Right hindlimb (tissue), 1 donor: ENCODE results near the gene NEK4.
A peak's percentile ranks its signal among the peaks of the same experiment; 100 is the strongest.

Experiments
- DNase-seq: peaks from one replicate; pipeline ENCODE4 v3.0.0-alpha.2; 2018

The NEK4 gene

GRCh38 chr3:52792961-52793695 is 22.4 kb upstream of the NEK4 start:
- no peak for DNase-seq

GRCh38 chr3:52792413-52792812 is 21.7 kb upstream of the NEK4 start:
- no peak for DNase-seq

GRCh38 chr3:52791928-52792327 is 21.2 kb upstream of the NEK4 start:
- no peak for DNase-seq

GRCh38 chr3:52791366-52791765 is 20.6 kb upstream of the NEK4 start:
- no peak for DNase-seq

- DNase-seq = no peak
Measured at GRCh38 chr3:52790741-52791140, 20.0 kb upstream of the NEK4 start.

- no peak for DNase-seq
Measured at GRCh38 chr3:52790337-52790736, 19.6 kb upstream of the NEK4 start.

GRCh38 chr3:52789746-52790040 is 19.0 kb upstream of the NEK4 start:
- DNase-seq = no peak

- no peak for DNase-seq
Measured at GRCh38 chr3:52788890-52789745, 18.4 kb upstream of the NEK4 start.

GRCh38 chr3:52787672-52788625 is 17.2 kb upstream of the NEK4 start:
- peak; percentile 12 for DNase-seq

GRCh38 chr3:52787246-52787645 is 16.5 kb upstream of the NEK4 start:
- no peak for DNase-seq

GRCh38 chr3:52786330-52787215 is 15.8 kb upstream of the NEK4 start:
- DNase-seq = peak; percentile 9

- DNase-seq = no peak
Measured at GRCh38 chr3:52784931-52785590, 14.3 kb upstream of the NEK4 start.

- no peak for DNase-seq
Measured at GRCh38 chr3:52784021-52784621, 13.4 kb upstream of the NEK4 start.

- DNase-seq = no peak
Measured at GRCh38 chr3:52783211-52783555, 12.4 kb upstream of the NEK4 start.

- DNase-seq = peak; percentile 11
Measured at GRCh38 chr3:52782412-52783210, 11.9 kb upstream of the NEK4 start.

GRCh38 chr3:52781741-52782140 is 11.0 kb upstream of the NEK4 start:
- no peak for DNase-seq

- DNase-seq = no peak
Measured at GRCh38 chr3:52779837-52780585, 9.3 kb upstream of the NEK4 start.

GRCh38 chr3:52779011-52779836 is 8.5 kb upstream of the NEK4 start:
- DNase-seq = no peak
